Fibroblast of peridontal ligament (primary cell): ENCODE results near the gene WNT2B.

Experiments
- DNase-seq: peaks from one replicate; pipeline ENCODE4 v3.0.0-alpha.2; 2010; ENCODE audit errors: extremely low read depth

WNT2B gene

DNA sequence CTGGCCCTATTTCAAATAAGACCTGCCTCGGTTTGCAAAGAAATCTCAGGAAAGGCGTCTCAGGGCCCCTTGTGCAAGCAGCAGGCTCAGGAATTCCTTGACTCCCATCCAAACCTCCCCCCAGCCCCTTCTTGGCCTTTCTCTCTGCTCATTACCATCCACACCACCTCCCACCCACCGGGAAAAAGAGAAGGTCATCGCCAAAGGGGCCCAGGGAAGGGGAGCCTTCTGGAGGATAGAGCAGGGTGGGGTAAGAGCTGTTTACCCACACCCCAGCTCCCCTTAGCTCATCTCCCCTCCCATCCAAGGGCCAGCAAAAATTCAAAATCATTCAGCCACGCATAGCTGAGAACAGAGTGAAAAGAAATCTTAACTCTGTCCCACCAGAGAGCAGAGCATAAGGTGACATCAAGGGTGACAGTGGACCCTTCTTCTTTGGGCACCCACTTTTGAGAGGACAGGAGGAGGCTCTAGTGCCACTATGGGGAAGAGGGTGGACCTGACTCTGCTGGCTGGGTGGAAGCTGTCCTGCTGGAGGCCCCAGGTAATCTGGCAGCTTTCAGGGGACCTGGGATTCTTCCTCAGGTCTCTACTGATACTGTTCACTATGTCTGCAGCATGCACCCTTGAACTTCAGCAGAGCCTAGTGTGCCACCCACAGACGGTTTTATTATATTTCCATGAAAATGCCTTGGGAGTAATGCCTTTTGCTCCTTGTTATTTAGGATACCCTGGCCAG is 3.9 kb upstream of the WNT2B start:
- DNase-seq: no peak

DNA sequence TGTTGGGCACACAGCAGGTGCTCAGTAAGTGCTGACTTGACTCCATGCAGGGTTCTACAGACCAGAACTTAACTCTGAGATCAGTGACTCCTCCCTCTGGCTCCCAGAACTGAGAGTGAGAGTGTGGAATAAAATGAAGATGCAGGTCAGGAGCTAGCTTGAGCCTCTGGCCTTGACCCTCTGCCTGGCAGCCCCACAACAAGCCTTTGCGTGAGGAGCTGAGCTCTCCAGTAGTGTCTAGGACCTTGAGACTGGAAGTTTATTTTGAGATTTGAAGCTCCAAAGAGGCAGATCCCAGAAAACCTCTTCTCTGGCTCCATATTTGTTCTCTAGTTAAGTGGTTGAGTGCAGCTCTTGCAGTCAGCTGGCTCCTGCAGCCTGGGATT is 3.4 kb upstream of the WNT2B start:
- no peak for DNase-seq

DNA sequence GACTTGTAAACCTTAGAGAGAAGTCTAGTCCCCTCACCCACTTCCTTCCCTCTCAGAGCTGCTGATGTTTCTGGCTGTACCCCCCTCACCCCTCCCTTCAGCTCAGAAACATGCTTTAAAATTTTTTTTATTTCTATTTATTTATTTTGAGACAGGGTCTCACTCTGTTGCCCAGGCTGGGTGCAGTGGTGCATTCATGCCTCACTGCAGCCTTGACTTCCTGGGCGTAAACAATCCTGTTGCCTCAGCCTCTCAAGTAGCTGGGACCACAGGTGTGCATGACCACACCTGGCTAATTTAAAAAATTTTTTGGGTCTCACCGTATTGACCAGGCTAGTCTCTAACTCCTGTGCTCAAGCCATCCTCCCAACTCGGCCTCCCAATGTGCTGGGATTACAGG is 2.9 kb upstream of the WNT2B start:
- DNase-seq: no peak

DNA sequence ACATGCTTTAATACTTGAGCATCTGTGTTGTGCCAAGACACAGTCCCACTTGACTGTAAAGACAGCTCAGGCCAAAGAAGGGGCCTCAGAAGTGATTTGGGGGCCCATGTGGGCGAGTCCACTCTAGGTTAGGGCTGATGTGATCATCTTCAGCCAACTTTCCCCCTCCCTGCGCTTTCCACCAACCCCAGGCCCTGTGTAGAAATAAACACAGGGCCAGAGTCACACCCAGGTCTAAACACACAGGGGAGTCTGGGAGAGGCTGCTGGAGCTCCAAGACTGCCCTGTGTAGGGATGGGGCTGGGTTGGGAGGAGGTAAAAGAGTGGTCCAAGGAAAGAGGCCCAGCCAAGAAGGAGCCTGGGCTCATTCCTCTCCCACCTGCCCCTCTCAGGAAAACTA is 2.5 kb upstream of the WNT2B start:
- DNase-seq: no peak

DNA sequence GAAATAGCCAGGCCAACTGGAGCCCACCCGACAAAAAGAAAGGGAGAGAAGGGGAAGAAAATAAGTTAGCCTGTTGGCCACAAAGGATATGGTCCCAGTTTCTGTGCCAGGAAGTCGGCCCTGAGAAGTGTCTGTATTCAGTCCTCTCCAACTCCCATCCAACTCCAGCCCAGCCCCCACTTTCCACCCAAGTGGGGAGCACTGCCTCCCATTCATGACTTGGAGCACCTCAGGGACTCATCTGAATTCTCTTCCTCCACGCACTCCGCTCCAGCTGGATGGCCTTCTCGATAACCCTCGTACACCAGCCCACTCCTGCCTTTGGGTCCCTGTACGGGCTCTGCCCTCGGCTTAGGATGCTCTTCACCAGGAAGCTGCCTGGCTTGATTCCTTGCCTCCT is 2.0 kb upstream of the WNT2B start:
- no peak for DNase-seq

DNA sequence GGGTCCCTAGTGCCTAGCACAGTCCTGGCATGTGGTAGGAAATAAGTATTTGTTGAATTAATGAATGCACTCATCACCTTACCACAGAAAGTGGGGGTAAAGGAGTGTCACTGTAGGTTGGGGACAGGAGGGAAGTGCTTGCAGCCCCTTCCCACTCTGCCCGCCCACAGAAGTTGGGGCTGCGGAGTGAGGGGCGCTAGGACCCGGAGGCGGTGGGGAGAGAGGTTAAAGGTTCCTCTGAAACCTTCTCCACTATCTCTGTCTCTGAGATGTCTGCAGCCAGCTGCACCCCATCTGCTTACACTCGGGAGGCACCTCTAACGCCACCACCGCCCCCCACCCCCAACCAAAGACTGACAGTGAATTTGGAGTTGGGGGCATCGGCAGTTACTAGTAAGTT is 1.4 kb upstream of the WNT2B start:
- no peak for DNase-seq

DNA sequence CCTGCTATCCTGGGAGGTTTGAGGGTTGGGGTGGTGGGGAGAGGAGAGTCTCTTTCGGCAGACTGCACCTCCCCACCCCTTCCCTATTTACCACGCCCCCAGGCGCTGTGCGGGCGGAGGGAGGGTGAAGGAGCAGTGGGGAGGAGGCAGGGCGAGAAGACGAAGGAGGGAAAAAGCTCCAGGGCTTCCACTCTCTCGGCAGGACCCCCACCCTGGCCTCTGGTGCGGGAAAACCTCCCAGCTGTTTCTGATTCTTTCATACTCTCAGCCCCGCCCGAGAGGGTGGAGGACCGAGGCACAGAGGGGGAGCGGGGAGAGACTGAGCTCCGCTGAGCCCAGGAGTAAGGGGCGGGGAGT is 866 bp upstream of the WNT2B start:
- DNase-seq: no peak

DNA sequence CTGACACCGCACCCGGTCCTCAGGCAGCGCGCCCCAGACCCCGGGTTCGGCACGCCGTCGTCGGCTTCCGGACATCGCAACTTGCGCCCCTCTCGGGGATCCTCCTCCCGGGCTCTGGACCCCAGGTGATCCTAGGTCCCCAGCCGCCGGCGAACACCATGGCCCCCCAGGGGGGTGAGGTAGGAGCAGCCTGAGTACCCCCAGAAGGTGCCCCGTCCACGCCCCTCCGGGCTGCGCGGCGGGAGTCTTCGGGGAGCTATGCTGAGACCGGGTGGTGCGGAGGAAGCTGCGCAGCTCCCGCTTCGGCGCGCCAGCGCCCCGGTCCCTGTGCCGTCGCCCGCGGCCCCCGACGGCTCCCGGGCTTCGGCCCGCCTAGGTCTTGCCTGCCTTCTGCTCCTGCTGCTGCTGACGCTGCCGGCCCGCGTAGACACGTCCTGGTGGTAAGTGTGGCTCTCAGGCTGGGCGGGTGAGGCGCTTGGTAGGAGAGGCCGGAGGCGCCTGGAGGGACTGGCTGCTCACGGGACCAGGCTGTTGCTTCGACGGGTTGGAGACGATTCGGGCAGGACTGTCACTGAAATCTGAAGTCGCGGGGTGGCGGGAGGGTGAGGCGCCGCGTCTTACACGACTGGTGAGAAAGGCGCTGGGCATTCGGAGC is 367 bp downstream of the WNT2B start:
- no peak for DNase-seq

DNA sequence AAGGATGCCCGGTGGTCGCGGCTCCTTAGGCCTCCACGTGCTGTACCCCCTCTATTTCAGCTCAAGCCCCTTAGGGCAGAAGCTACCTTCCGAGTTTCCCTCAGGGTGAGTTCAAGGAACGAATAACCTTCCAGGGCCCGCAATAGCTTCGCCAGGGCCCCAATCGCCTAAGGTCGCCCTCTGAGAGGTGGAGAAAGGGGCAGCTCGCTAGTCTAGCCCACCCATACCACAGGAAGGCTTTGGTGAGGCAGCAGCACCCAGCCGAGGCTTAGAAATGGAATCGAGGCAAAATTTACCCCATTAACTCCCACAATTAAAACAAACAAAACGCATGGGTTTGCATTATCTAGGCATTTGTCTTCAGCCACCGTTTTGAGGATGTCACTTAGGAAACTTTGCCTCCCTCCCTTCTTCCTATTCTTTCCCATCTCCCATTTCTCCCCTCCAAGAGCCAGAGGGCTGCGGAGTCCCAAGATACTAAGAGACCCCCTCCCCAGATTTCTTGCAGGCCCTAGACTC is 954 bp downstream of the WNT2B start:
- no peak for DNase-seq

DNA sequence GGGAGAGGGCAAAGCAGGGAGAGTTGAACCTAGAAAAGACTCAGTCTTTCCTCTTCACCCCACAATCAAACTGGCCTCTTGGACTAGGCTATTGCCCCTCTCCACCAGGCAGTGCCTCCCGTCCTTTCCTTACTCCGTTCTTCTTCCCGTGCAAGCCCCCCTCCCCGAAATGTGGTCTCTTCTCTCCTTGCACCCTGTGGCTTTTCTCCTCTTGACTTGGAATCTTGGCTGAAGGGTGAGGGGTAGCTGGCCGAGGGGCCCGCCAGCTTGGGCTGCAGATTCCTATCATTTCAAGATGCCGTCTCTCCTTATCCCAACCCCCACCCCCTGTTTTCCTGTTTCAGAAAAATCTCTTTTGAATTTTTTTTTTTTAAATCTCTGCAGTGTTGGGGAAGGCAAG is 1.6 kb downstream of the WNT2B start:
- DNase-seq: no peak

DNA sequence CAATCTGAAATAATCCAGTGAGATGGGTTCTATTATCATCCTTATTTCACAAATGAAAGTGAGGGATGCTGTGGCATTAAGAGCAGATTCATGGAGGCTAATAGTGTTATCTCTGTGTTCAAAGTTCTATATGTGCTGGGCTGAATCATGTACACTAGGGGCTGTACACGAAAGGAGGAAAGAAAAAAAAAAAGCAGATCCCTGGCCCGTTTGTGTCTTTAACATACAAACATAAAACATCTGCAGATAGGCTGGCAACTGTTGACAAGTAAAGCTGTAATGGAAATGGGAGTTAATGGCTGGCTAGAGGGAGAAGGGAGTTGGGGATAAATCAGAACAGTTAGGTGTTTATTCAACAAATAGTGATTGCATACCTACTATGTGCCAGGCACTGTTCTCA is 3.1 kb downstream of the WNT2B start:
- DNase-seq: no peak

DNA sequence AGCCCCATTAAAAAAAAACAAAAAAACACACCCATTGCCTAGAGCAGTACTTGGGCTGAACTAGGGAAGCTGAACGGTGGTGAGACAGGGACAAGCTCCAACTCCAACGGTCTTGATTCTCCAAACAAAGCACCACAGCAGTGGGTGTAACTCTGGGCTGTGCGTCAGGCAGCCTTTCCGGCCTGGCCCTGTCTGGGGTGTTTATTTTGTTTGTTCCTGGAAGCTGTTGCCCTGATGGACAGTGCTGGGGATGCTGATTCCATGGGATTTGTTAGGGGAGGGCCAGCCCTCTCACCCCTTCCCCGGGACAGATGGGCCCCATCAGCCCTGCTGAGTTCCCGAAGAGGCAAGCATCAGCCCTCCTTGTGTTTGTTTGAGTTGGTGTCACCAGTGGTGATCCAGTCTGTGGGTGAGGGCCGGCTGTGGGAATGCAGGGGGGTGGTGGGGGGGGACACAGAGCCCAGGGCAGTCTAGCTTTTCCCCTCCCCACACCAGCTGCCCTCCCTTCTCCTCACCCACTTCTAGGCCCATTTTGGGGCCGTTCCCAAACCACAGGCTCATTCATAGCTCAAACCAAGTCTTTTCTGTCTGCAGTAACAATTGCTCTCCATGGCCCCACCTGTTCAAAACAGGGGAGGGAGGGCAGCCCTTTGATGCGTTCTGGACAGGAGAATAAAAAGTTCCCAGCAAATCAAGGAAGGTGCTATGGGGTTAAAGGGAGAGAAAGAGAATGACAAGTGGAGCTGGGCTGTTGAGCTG is 4.5 kb downstream of the WNT2B start:
- DNase-seq: peak; percentile 79

DNA sequence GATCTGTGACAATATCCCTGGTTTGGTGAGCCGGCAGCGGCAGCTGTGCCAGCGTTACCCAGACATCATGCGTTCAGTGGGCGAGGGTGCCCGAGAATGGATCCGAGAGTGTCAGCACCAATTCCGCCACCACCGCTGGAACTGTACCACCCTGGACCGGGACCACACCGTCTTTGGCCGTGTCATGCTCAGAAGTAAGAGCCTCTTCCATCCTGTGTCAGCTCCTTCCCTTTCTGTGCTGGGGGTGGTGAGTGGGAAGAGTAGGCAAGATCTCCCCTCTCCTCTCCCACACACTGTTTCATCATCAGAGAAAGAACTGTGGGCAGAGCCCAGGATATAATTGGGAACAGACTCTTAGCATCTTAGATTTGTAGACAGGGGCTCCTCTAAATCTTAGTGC is 6.1 kb downstream of the WNT2B start:
- peak; percentile 57 for DNase-seq

DNA sequence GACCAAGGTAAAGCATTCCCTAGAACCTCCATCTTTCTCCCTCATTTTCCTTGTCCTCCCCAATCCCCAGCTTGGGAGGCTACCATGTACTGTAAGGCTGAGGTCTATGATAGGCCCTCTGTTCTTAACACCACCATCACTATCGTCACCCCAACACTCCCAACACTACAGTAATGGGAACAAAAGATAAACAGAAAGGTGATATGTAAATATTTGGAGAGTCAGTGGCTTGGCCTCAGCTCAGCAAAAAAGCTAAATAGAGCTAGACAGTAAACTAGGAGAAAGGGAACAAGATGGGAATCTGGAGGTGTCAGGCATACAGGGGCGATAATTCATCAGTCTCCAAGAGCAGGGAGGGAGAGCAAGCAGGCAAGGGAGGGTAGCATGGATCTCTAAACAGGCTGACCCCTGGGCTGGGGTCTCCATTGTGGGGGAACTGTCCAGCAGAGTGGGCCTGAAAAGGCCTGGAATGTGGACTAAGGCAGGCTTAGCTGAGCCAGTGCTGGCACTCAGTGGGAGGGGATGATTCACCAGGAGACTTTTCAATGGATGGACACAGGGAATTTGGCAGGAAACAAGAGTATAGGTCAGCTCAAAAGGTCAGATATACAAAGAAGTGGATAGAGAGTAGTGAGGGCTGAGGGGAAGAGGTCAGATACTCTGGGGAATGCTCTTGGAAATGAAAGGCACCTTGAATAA is 6.7 kb downstream of the WNT2B start:
- peak; percentile 83 for DNase-seq

DNA sequence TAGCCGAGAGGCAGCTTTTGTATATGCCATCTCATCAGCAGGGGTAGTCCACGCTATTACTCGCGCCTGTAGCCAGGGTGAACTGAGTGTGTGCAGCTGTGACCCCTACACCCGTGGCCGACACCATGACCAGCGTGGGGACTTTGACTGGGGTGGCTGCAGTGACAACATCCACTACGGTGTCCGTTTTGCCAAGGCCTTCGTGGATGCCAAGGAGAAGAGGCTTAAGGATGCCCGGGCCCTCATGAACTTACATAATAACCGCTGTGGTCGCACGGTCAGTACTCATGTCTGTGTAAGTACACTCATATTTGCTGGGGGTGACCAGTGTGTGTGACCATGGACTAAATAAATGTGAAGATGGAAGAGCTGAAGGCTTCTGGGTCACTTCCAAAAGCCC is 7.4 kb downstream of the WNT2B start:
- DNase-seq: no peak

DNA sequence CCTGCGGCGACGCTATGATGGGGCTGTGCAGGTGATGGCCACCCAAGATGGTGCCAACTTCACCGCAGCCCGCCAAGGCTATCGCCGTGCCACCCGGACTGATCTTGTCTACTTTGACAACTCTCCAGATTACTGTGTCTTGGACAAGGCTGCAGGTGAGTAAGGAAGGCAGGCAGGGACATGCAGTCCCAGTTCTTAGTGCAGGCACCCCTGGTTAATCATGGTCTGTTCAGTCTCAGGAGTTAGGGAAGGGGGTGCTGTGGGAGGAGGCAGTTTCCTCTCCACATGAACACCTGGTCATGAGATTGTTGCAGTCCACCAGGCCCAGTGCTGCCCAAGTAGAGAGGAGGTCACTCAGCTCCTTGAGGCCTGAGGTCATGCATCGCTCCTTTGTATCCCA is 8.5 kb downstream of the WNT2B start:
- DNase-seq: no peak

DNA sequence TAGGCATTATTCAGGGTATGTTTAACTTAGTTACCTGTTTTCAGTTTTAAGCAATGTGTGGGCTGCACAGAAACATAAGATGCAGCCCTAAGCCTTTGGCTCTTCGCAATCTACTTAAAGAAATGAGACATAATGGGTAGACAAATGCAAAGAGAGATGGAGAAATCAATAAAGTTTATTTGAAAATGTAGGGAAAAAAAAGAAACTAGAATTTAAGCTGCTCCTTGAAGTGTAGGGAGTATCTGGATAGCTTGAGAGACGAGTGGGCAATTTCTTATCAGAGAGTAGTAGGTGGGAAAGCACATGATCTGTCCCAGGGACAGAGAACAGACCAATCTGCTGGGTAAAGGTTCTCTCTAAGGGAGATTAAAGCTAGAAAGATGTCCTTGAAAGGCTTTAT is 8.9 kb downstream of the WNT2B start:
- no peak for DNase-seq

DNA sequence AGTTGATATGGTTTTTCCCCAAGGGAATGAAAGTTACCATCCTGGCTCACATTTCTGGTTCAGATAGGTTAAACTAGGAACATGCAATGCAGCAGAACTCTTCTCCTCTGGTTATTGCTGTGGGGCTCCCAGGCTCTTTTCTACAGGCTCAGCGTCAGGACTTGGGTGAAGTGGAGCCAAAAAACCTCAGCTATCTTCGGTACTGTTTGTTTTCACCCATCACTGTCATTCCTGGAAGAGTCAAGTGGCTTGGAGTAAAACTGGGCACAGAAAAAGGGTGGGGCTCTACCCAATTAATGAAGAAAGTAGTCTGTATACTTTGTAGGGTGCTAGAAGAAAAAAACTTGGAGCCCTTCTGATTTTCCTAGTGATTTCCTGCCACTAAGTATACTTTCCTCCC is 9.4 kb downstream of the WNT2B start:
- no peak for DNase-seq

DNA sequence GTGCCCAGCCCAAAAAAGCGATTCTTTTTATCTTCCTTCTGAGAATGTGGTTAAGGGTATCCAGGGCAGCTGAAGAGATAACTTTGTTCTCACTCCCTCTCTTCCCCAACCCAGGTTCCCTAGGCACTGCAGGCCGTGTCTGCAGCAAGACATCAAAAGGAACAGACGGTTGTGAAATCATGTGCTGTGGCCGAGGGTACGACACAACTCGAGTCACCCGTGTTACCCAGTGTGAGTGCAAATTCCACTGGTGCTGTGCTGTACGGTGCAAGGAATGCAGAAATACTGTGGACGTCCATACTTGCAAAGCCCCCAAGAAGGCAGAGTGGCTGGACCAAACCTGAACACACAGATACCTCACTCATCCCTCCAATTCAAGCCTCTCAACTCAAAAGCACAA is 11.4 kb downstream of the WNT2B start:
- DNase-seq: no peak

DNA sequence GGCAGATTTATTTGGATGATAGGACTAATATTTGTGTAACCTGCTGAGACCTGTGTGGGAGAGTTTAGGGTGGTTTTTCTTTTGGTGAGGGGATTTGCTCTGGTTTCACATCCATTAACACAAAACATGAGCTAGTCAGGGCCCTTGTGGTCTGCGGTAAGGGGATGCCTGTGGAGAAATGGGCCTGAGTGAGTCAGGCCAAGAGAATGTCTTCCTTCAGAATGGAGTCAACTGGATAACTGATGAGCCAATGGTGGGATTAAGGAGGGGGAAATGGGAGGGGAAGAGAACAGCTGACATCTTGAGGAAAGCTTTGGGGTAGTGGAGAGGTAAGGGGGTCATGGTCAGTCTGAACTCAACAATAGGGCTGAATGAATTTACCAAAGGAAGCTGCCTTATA is 13.9 kb downstream of the WNT2B start:
- DNase-seq: peak; percentile 92

DNA sequence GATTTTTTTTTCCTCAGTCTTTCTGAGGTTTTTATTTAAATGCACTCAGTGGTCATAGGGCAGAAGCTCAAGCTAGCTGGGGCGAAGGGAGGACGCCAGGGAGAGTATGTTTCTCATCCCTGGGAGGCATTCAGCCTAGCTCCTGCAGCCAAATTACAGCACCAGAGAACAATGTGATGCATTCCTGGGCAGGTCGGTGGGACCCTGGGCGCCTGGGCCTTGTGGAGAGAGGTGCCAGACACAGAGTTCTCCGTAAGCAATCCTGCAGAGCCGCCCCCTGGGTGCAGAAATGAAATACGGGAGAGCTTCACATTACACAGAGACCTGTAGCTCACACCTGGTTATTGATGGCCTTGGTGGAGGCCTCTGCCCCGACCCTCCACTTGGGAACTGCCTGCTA is 15.5 kb downstream of the WNT2B start:
- DNase-seq: no peak

DNA sequence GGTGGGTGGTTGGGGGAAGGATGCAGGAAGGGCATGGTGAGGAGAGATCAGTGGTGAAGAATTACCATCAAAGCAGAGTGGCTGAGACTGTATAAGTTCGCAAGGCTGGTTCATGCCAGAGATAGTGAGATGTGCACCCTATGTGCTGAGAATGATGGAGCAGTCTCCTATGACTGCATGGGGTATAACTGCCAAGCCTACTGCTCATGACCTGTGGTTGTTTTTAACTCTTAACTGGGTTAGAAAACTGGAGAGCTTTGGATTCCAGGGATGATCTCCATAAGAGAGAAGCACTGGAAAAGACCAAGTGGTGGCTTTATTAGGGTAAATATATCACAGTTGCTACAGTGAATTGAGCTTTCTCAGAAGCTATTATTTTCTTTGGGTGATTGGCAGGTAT is 16.2 kb downstream of the WNT2B start:
- no peak for DNase-seq
